DND-41 (cell line): ENCODE results near the gene FAM118B.

ENCODE experiments used
- EZH2 ChIP-seq: IDR thresholded peaks from 3 replicates; pipeline ENCODE4 v1.6.1; 2012; ENCODE audit warnings: borderline replicate concordance, low read depth, mild to moderate bottlenecking, moderate library complexity, low read length, inconsistent platforms; ENCODE audit not compliant: severe bottlenecking
- TF ChIP-seq, protein P1 (sequence below): IDR thresholded peaks from 2 replicates; pipeline ENCODE4 v1.5.1; 2012; ENCODE audit warnings: borderline replicate concordance, low read length, moderate library complexity, mild to moderate bottlenecking; ENCODE audit not compliant: poor library complexity, severe bottlenecking; ENCODE audit errors: extremely low read depth

DNA sequence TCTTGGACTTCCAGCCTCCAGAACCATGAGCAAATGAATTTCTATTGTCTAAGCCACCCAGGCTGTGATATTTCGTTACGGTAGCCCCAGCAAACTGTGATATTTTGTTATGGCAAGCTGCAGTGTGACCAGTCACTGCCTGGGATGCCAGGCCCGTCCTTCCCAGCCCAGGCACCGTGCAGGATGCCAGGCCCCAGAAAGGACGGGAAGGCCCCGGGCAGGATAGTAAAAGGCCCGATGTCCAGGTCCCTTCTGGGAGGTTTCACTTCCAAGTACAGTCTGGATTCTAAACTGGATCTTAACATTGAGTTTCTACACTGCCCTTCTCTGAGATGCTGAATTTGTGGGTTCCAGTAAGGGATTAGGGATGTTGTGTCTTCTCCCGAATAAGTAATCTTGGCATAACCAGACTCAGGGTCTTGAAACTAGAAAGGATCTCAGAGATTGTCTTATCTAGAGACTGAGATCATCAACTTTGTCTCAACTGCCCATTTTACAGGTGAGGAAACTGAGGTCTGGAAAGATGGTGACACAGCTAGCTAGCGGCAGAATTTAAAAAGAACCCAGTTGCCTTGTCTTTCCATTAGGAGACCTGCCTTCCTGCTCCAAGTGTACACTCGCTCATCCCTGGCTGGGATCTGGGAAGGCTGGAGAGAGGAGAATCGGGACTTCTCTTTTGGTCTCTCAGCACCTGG lies 20.1 kb upstream of the FAM118B start:
- TF ChIP-seq, protein P1, sequence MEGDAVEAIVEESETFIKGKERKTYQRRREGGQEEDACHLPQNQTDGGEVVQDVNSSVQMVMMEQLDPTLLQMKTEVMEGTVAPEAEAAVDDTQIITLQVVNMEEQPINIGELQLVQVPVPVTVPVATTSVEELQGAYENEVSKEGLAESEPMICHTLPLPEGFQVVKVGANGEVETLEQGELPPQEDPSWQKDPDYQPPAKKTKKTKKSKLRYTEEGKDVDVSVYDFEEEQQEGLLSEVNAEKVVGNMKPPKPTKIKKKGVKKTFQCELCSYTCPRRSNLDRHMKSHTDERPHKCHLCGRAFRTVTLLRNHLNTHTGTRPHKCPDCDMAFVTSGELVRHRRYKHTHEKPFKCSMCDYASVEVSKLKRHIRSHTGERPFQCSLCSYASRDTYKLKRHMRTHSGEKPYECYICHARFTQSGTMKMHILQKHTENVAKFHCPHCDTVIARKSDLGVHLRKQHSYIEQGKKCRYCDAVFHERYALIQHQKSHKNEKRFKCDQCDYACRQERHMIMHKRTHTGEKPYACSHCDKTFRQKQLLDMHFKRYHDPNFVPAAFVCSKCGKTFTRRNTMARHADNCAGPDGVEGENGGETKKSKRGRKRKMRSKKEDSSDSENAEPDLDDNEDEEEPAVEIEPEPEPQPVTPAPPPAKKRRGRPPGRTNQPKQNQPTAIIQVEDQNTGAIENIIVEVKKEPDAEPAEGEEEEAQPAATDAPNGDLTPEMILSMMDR, result no peak
- TF ChIP-seq EZH2, result no peak
